ENCODE data around the gene FMN2.
A peak's percentile ranks its signal among the peaks of the same experiment; 100 is the strongest.

FMN2 gene

GRCh38 chr1:240280560-240281322 lies 189.1 kb downstream of the FMN2 start (continued):
- TF ChIP-seq ZNF747 (tag by site-specific recombination; IDR thresholded peaks at IDR 0.05) (no peak), ZBTB17 (tag by site-specific recombination; IDR thresholded peaks at IDR 0.05) (peak; percentile 46; the same call in 1 of the 2 replicates), ZNF791 (tag by site-specific recombination; IDR thresholded peaks at IDR 0.05) (no peak), ZNF335 (tag by site-specific recombination; conservative IDR thresholded peaks at IDR 0.05) (peak; percentile 37; the same call in 1 of the 2 replicates), ZBTB8A (tag by site-specific recombination; IDR thresholded peaks at IDR 0.05) (peak; percentile 34; the same call in 1 of the 2 replicates), ZNF184 (tag by site-specific recombination; IDR thresholded peaks at IDR 0.05) (no peak), FEZF1 (tag by site-specific recombination; IDR thresholded peaks at IDR 0.05) (peak; percentile 91), GLI4 (tag by site-specific recombination; IDR thresholded peaks at IDR 0.05) (no peak), ZBTB44 (tag by site-specific recombination; IDR thresholded peaks at IDR 0.05) (peak; percentile 65; the same call in 1 of the 2 replicates), SP3 (tag by site-specific recombination; IDR thresholded peaks at IDR 0.05) (no peak), ZNF433 (tag by site-specific recombination; IDR thresholded peaks at IDR 0.05; ENCODE audit: low read depth) (no peak), KLF9 (tag by site-specific recombination; IDR thresholded peaks at IDR 0.05; ENCODE audit: low read depth) (no peak), PRDM6 (tag by site-specific recombination; IDR thresholded peaks at IDR 0.05) (peak; percentile 94), HOXD13 (CRISPR knock-in tag; IDR thresholded peaks at IDR 0.05; ENCODE audit: borderline replicate concordance) (0 out of 2 replicates have a peak, but pooled peaks have one; percentile 15), ZNF157 (tag by site-specific recombination; IDR thresholded peaks at IDR 0.05) (no peak), YY2 (tag by site-specific recombination; IDR thresholded peaks at IDR 0.05) (no peak), ZNF610 (tag by site-specific recombination; IDR thresholded peaks at IDR 0.05; ENCODE audit: borderline replicate concordance) (peak; percentile 60; the same call in 1 of the 2 replicates), SALL2 (tag by site-specific recombination; IDR thresholded peaks at IDR 0.05; ENCODE audit: borderline replicate concordance) (no peak), ZSCAN16 (tag by site-specific recombination; IDR thresholded peaks at IDR 0.05) (no peak), ZNF654 (tag by site-specific recombination; IDR thresholded peaks at IDR 0.05; ENCODE audit: low read depth) (no peak), ZNF600 (tag by site-specific recombination; IDR thresholded peaks at IDR 0.05) (peak; percentile 14; the same call in 1 of the 2 replicates), ZNF629 (tag by site-specific recombination; IDR thresholded peaks at IDR 0.05) (peak; percentile 39), GLIS1 (tag by site-specific recombination; IDR thresholded peaks at IDR 0.05) (peak; percentile 93), CTCF (tag by site-specific recombination; IDR thresholded peaks at IDR 0.05) (no peak), ZNF266 (tag by site-specific recombination; IDR thresholded peaks at IDR 0.05; ENCODE audit: low read depth) (no peak), IKZF3 (tag by site-specific recombination; IDR thresholded peaks at IDR 0.05) (peak; percentile 56), HOXC10 (CRISPR knock-in tag; IDR thresholded peaks at IDR 0.05) (no peak), EGR2 (tag by site-specific recombination; IDR thresholded peaks at IDR 0.05; ENCODE audit: low read depth) (no peak), ZNF830 (tag by site-specific recombination; IDR thresholded peaks at IDR 0.05; ENCODE audit: low read depth) (no peak), SCRT2 (tag by site-specific recombination; IDR thresholded peaks at IDR 0.05) (peak; percentile 60), ZNF585B (tag by site-specific recombination; IDR thresholded peaks at IDR 0.05) (no peak), ZNF18 (tag by site-specific recombination; IDR thresholded peaks at IDR 0.05) (0 out of 2 replicates have a peak, but pooled peaks have one; percentile 20), AEBP2 (tag by site-specific recombination; IDR thresholded peaks at IDR 0.05; ENCODE audit: borderline replicate concordance) (no peak), OSR2 (tag by site-specific recombination; IDR thresholded peaks at IDR 0.05) (peak; percentile 64)
